Cardiac septum (tissue), 1 donor: ENCODE data around the gene DNAJB2. TPM values are rescaled to one million over a fixed set of nuclear protein-coding genes. Genes with fewer than 3 reads are reported as not detected.
A peak's percentile ranks its signal among the peaks of the same experiment; 100 is the strongest.
"Not testable (repeated sequence)": the region's sequence is repeated elsewhere in the genome, so short reads cannot be mapped to it uniquely, and the experiment has no call there.

Experiments
- DNase-seq: peaks from one replicate; pipeline ENCODE4 v3.0.0-alpha.2; 2020; ENCODE audit warnings: low spot score
- intact Hi-C: fragments of 100-400 bp; cut with DNase I; formaldehyde crosslinking; loops from one replicate; pipeline ENCODE4 v1.14.0; 2022
- total RNA-seq: library from RNA; stranded (reverse); fragmentation: NEBNext Ultra II Directional; extraction: Animal tissue kit (Norgen Biotek cat#: 25700); gene quantifications from one replicate; pipeline ENCODE4 v1.2.1, GENCODE V29; 2021
- donor health status: DM: no; HTN: no; CAD: no.

Gene DNAJB2
- total RNA-seq, 1 donor from 2014 or later, result 78.0 TPM

GRCh38 chr2:219294356-219295351 is 15.5 kb downstream of the DNAJB2 start:
- intact Hi-C loops, result loop anchor here (1.0 to 5.0 kb wide), 5 partner anchors 17 to 134 kb away; partner anchors contain the start of genes ANKZF1, ATG9A, CNPPD1 and GLB1L

GRCh38 chr2:219296142-219296541 is 17.0 kb downstream of the DNAJB2 start:
- intact Hi-C loops, result loop anchor here (5.0 kb wide), 1 partner anchor 69 kb away; the partner anchor contains the start of genes ANKZF1 and ATG9A
- DNase-seq, result peak; percentile 41

More at GRCh38 chr2:219294356-219295351, 15.5 kb downstream of the DNAJB2 start:
- DNase-seq, result peak; percentile 97

DNA sequence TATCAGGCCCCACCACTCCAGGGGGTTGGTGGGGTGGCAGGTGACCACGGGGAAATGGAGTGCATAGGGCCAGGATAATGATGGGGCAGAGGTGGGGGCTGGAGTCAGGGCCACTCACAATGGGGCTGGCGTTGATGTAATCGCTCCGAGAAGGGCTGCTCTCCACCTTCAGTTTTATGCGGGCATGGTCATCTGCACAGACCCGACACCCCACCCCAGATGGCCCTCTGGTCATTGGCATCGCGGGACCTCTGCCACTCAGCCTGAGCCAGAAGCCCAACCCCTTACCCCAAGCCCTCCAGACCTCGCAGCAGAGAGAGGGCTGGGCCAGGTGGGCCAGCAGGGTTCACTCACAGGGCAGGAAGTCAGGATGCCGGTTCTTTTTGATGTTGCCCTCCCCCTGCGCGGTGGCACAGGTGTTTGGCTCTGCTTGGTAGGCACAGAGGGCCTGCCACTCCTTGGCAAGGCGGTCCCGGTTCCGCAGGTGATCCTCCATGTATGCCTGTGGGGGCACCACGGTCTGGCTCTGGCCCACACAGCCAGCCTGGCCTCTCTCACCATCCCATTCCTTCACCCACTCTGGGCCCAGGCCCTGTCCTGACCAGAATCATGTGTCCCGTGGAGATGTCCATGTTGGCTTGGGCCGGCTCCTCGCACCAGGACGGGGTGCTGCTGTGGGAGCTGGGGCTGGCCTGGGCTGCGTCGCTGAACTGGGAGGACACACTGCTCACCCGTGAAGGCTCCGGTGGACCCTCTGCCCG is 17.6 kb downstream of the DNAJB2 start:
- intact Hi-C loops, result loop anchor here (5.0 kb wide), 1 partner anchor 70 kb away; the partner anchor contains the start of genes ANKZF1 and ATG9A
- peak; percentile 67 for DNase-seq

DNA sequence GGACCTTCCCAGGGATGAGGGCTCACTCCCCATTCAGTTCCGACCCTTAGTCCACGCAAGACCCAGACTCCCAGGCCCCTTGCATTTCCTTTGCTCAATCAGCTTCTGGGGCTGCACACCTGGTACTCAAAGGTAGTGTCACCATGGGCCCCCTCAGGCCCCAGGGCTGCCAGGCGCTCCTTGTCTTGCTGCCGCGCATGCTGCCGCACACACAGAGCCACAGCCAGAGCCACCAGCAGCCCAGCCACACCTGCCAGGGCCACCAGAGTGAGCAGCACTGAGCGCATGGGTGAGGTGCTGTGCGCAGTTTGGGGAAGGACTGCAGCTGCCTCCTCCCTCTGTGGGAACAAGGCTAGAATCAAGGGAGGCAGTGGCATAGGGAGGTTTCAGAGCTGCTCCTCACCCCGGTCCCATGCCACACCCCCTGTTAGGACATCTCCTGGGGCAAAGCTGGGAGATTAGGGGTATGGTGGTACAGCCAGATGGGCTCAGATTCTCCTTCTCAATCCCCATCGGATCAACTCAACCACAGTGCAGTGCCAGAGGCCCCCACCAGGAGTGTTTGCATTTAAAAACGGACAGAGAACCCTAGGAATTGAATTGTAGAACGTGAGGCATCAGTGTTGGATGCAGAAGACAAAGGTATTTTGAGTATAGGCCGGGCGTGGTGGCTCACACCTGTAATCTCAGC is 18.7 kb downstream of the DNAJB2 start:
- intact Hi-C loops, result loop anchor here (5.0 kb wide), 1 partner anchor 71 kb away; the partner anchor contains the start of genes ANKZF1 and ATG9A
- DNase-seq, result peak; percentile 73

- intact Hi-C loops, result loop anchor here (5.0 kb wide), 1 partner anchor 72 kb away; the partner anchor contains the start of genes ANKZF1 and ATG9A
- peak; percentile 93 for DNase-seq
Measured at GRCh38 chr2:219298759-219299371, 19.7 kb downstream of the DNAJB2 start.

DNA sequence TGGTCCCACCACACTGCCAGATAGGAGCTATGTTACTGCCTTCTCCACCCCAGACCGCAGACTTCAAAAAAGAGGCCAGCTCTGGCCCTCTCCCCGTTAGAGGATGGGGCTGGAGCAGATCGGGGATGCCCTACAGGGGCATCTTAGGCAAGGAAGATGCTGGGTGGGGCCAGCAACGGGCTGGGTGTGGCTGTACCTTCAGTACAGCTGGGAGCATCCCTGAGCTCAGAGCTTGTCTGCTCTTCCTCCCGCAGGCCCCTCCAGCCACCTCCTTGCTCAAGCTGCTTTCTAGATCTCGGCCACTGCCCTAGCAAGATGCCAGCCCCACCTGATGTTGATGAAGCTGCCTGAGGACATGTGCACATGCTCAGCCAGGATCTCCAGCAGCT is 20.2 kb downstream of the DNAJB2 start:
- intact Hi-C loops, result loop anchor here (5.0 kb wide), 1 partner anchor 72 kb away; the partner anchor contains the start of genes ANKZF1 and ATG9A

GRCh38 chr2:219300022-219300421 is 20.9 kb downstream of the DNAJB2 start:
- peak; percentile 39 for DNase-seq
- intact Hi-C loops, result loop anchor here (5.0 kb wide), 1 partner anchor 243 kb away; no protein-coding TSS in a partner anchor

More for the DNA sequence above, 20.2 kb downstream of the DNAJB2 start:
- no peak for DNase-seq

DNA sequence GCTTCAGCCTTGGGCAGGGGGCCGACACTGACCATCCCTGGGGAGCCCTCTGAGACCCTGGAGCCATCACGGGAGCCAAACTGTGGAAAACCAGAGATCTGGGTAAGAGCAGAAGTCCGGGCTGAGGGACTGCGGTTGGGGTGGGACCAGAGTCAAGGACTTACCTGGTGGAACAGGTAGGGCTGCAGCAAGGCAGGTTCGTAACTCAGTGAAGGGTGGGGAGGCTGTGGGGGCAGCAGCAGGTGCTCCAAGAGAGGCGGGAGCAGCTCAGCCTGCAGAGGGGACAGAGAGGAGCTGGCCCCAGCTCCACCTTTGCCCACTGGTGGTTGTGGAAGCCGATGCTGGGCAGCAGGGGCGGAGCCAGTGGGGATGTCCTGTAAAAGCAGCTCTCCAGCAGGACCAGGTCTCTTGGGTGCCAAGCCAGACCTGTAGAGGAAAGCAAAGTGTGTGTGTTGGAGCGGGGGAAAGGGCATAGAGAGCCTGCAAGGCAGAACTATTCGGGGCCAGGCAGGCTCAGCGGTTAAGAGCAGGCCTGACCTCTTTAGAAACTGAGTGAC is 23.3 kb downstream of the DNAJB2 start:
- intact Hi-C loops, result loop anchor here (5.0 kb wide), 1 partner anchor 245 kb away; no protein-coding TSS in a partner anchor
- DNase-seq, result peak; percentile 74

DNA sequence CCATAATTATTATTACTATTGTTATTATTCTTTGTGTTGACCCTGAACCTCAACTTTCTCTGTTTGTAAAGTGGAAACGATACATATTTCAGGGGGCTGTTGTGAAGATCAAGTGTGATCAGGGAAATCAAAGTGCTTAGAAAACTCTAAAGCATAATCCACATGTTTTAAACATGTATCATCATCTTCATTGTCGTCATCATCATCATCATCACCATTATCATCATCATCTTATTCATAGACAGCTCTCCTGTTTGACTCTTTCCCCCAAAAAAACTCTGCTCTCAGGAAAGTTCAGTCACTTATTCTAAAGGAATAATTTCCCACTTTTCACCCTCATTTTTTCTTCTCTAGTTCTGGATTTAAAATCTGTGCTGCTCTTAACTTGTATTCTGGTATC is 25.1 kb downstream of the DNAJB2 start:
- DNase-seq, result no peak
- intact Hi-C loops, result loop anchor here (5.0 kb wide), 1 partner anchor 247 kb away; no protein-coding TSS in a partner anchor

GRCh38 chr2:219306047-219306446 is 26.9 kb downstream of the DNAJB2 start:
- DNase-seq, result no peak
- intact Hi-C loops, result loop anchor here (5.0 kb wide), 1 partner anchor 39 kb away; no protein-coding TSS in a partner anchor

GRCh38 chr2:219308142-219309101 is 29.3 kb downstream of the DNAJB2 start:
- intact Hi-C loops, result loop anchor here (5.0 kb wide), 1 partner anchor 41 kb away; no protein-coding TSS in a partner anchor
- DNase-seq, result peak; percentile 75

GRCh38 chr2:219309278-219309677 is 30.1 kb downstream of the DNAJB2 start, which contains the start of gene PTPRN:
Gene PTPRN, minus strand, starts transcription at chr2:219309401. Its CDS starts 69 bp downstream, at chr2:219309332.
- DNase-seq, result no peak
- intact Hi-C loops, result loop anchor here (5.0 kb wide), 1 partner anchor 42 kb away; no protein-coding TSS in a partner anchor

- intact Hi-C loops, DNase-seq: not testable (repeated sequence)
Measured at GRCh38 chr2:219312683-219313263, 33.6 kb downstream of the DNAJB2 start.

GRCh38 chr2:219314804-219315468 is 35.8 kb downstream of the DNAJB2 start:
- intact Hi-C loops, result no loop called here
- DNase-seq, result no peak

DNA sequence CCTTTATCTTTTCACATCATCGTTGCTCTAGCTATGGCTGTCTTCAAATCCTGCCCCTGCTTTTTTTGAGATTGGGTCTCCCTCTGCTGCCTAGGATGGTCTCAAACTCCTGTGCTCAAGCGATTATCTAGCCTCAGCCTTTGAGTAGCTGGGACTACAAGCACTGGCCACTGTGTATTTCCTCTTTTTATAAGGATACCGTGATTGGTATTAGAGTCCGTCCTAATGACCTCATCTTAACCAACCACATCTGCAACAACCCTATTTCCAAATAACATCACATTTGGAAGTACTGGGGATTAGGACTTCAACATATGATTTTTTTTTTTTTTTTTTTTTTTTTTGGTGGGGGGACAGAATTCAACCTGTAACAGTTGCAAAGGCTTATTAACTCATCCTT is 44.3 kb downstream of the DNAJB2 start:
- no peak for DNase-seq
- intact Hi-C loops, result no loop called here

DNA sequence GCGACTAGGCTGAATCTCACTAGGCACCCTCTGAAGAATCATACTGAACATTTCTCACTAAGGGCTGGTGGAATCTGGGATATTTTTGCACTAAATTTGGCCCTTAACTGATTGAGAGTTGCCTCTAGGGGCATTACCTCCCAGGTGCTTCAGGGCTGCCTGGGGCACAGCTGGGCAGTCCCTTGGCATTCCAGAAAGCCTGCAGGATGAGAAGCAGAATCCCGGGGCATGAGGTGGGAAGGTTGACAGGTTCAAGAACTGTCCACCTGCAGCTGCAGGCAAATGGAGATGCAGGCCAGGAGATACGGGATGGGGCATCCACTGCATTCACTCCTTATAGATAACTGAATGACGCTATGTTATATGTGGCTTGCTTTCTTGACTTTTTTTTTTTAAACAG is 46.0 kb downstream of the DNAJB2 start:
- intact Hi-C loops, result no loop called here
- no peak for DNase-seq
